Measurements from ENCODE around the gene ADAMTS12.

- TF ChIP-seq CTCF (IDR thresholded peaks at IDR 0.05) (no peak), POLR2A (IDR thresholded peaks at IDR 0.05) (no peak)
Observed at GRCh38 chr5:33929925-33930690, 38.3 kb upstream of the ADAMTS12 start.
